Esophagus mucosa (tissue), 1 donor: ENCODE results near the gene AGTPBP1. TPM values are rescaled to one million over a fixed set of nuclear protein-coding genes. Genes with fewer than 3 reads are reported as not detected.
"Not testable (repeated sequence)": the region's sequence is repeated elsewhere in the genome, so short reads cannot be mapped to it uniquely, and the experiment has no call there.

ENCODE experiments used
- ATAC-seq: fragments of 200-7000 bp; cut with Tn5 transposase; one replicate; pipeline ENCODE4 v1.9.1; 2020
- total RNA-seq: library from RNA; stranded (reverse); gene quantifications from one replicate; pipeline ENCODE4 v1.2.4, GENCODE V29; 2023
- donor health status: DM: yes; HTN: yes; CAD: no.

The AGTPBP1 gene, protein sequence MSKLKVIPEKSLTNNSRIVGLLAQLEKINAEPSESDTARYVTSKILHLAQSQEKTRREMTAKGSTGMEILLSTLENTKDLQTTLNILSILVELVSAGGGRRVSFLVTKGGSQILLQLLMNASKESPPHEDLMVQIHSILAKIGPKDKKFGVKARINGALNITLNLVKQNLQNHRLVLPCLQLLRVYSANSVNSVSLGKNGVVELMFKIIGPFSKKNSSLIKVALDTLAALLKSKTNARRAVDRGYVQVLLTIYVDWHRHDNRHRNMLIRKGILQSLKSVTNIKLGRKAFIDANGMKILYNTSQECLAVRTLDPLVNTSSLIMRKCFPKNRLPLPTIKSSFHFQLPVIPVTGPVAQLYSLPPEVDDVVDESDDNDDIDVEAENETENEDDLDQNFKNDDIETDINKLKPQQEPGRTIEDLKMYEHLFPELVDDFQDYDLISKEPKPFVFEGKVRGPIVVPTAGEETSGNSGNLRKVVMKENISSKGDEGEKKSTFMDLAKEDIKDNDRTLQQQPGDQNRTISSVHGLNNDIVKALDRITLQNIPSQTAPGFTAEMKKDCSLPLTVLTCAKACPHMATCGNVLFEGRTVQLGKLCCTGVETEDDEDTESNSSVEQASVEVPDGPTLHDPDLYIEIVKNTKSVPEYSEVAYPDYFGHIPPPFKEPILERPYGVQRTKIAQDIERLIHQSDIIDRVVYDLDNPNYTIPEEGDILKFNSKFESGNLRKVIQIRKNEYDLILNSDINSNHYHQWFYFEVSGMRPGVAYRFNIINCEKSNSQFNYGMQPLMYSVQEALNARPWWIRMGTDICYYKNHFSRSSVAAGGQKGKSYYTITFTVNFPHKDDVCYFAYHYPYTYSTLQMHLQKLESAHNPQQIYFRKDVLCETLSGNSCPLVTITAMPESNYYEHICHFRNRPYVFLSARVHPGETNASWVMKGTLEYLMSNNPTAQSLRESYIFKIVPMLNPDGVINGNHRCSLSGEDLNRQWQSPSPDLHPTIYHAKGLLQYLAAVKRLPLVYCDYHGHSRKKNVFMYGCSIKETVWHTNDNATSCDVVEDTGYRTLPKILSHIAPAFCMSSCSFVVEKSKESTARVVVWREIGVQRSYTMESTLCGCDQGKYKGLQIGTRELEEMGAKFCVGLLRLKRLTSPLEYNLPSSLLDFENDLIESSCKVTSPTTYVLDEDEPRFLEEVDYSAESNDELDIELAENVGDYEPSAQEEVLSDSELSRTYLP
- 10.3 TPM for total RNA-seq

DNA sequence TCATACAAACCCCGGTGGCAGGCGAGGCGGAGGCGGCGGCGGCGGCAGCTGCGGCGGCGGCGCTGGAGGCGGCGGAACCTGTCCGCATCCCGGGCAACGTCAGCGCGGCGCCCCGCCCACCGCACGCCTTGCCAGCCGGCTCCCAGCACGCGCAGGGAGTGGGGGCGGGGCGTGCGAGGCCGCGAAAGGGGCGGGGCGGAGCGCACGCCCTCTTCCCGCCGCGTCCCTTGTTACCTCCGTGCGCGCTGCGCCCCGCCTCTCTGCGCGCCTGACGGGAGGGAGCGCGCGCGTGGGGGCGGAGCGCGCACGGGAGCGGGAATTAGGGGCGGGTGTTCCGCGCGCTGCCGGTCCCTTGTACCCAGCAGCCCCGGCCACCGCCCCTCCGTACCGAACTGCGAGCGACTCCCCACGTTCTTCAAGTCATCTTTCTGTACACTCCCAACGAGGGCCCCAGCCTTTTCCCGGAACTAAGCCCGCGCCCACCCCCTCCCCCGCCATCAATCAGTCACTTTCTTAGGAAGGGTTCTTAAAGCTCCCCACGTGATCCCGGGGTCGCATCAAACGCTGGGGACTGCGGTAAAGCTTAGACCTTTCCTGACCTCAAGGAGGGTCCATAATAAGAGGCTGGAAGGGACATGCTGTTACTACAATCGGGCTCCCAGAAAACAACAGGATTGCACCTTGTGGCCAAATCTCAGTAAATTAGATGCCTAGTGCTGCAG lies at the start of gene AGTPBP1:
AGTPBP1 (minus strand) TSS at position 80 of the 722 bp plus-strand sequence. CDS start 29,421 bp downstream, outside the sequence.
- ATAC-seq, result peak; percentile 99

DNA sequence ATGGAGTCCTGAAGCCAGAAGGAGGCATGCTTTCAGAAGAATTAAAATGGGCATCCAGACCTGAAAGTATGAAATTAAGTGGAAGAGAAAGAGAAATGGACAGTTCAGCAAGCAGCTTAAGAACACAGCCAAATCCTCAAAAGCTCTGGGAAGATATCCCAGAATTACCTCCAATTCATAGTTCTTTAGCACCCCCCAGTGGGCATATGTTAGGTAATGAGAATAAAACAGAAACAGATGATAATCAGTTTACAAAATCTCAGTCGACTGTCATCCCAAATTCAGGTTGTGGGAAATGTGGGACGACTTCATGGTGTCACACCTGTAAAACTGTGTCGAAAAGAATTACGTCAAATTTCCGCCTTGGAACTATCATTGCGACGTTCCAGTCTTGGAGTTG lies 44.4 kb upstream of the AGTPBP1 start:
- peak; percentile 69 for ATAC-seq

- ATAC-seq, result not testable (repeated sequence)
Measured at GRCh38 chr9:85773844-85774243, 32.1 kb upstream of the AGTPBP1 start.

- ATAC-seq, result not testable (repeated sequence)
Measured at GRCh38 chr9:85761802-85762201, 20.0 kb upstream of the AGTPBP1 start.

DNA sequence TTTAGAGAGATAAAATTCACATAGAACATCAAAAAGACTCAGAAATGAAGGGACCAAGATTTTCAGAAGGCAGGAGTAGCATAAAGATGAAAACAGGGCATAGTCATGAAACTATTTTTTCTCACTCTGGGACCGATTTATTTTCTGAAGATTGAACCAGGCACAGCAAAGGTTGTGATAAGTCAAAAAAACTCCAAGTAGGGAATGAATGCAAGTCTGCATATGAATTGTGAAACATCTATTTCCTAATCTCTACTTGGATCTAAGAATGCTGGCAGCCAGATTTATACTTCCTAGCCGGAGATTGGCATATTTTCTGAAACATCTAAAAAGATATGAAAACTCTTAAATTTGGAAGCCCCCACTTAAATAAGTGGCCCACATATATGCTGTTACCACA lies 16.0 kb upstream of the AGTPBP1 start:
- not testable (repeated sequence) for ATAC-seq

DNA sequence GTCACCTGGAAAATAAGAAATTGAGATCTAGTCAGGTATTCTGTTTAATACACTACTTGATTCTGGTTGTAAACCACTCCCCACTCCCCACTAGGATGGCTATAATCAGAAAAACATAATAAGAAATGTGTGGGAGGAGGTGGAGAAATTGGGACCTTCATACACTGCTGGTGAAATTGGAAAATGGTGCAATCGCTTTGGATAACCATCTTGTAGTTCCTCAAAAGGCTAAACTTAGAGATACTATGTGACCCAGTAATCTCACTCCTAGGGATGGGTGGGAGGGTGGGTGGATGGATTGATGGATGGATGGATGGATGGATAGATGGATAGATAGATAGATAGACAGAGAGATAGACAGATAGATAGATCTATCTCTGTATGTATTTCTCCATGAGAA lies 14.5 kb upstream of the AGTPBP1 start:
- not testable (repeated sequence) for ATAC-seq

- no peak for ATAC-seq
Measured at GRCh38 chr9:85746309-85746708, 4.6 kb upstream of the AGTPBP1 start.

- no peak for ATAC-seq
Measured at GRCh38 chr9:85745203-85745602, 3.4 kb upstream of the AGTPBP1 start.

DNA sequence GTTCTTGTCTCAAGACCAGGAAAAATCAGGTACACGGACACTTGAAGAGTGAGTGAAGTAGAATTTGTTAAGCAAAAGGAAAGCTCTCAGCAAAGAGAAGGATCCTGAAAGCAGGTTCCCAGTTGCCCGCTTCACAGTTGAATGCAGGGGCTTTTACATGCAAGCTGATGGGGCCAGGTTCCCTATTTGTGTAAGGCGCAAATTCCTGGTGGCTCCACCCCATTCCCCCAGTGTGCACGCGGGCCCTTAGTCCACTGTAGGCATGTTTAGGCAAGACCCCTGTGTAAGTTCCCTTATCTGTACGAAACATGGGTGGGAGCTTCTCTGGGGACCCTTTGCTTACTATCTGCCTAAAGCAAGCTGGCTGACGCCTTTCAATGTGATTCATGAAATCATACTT lies 2.7 kb upstream of the AGTPBP1 start:
- no peak for ATAC-seq

GRCh38 chr9:85743275-85744128 lies 1.7 kb upstream of the AGTPBP1 start:
- no peak for ATAC-seq

GRCh38 chr9:85742597-85742936 lies 813 bp upstream of the AGTPBP1 start:
- ATAC-seq, result no peak

- peak; percentile 42 for ATAC-seq
Measured at GRCh38 chr9:85741095-85741874, 469 bp downstream of the AGTPBP1 start.

DNA sequence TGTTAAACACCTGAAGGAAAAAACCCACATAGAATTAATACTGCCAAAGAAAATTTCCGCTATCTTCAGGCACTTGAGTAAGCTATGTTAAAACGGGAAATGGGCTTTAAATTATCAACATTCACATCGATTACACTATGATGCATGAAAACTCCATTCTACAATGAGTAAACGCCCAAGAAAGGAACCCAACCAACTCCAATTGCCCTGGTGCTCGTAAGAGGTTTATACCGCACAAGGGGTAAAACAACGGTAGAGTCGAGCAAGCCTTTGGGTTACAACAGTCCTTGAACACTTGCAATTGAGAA lies 1.0 kb downstream of the AGTPBP1 start:
- no peak for ATAC-seq

- ATAC-seq, result no peak
Measured at GRCh38 chr9:85738509-85738908, 3.2 kb downstream of the AGTPBP1 start.

GRCh38 chr9:85737671-85738070 lies 4.1 kb downstream of the AGTPBP1 start:
- no peak for ATAC-seq

- no peak for ATAC-seq
Measured at GRCh38 chr9:85730916-85731630, 10.7 kb downstream of the AGTPBP1 start.

DNA sequence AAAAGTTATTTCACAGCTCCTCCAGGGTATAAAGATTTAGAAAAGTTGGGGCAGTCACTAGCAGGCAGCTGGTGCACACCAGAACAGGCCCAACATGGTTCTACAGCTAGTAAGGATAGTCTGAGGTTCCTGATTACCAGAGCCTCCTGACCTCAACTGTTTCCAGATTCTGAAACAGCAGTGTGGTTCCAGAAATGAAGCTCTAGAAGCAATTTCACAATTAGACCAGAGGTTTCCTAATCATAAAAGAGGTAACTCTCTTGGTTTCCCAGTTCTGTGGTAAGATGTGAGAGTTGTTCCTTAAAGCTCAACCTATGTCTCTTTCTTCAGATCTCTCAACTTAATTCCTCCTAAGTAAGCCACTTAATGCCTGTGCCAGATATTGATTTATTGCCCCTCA lies 11.9 kb downstream of the AGTPBP1 start:
- ATAC-seq, result no peak

DNA sequence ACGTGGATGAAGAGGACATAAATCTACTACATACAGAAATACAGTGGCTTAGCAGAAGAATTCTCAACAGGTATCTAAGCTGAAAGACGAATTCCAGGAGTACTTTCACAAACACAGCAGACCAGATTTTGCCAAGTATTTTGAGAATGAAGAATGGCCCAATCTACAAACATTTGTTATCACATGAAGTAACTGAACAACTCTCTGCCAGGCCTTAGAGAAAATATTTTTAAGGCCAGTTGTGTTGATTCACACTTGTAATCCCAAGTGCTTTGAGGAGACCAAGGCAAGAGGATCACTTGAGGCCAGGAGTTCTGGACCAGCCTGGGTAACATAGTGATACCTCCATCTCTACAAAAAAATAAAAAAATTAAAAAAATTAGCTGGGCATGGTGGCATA lies 14.3 kb downstream of the AGTPBP1 start:
- ATAC-seq, result no peak

DNA sequence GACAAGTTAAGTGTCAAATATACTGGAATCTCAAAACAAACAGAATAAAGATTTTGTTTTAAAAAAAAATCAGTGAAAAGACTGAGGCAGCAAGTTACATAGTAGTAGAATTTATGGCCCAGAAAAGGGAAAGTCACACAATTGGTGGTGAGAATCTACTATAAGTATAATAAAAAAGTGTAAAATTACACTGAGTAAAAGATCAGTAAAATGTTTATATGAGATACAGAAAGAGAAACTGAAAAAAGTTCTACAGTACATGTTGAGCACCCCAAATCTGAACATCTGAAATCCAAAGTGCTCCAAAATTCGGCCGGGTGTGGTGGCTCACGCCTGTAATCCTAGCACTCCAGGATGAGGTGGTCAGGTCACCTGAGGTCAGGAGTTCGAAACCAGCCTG lies 15.0 kb downstream of the AGTPBP1 start:
- no peak for ATAC-seq

- ATAC-seq, result no peak
Measured at GRCh38 chr9:85723215-85723614, 18.5 kb downstream of the AGTPBP1 start.
